HCT116 (cell line): ENCODE results near the gene ARF1. TPM values are rescaled to one million over a fixed set of nuclear protein-coding genes. Genes with fewer than 3 reads are reported as not detected.

Source experiments
- ATAC-seq: fragments of 200-7000 bp; cut with Tn5 transposase; 2 replicates; pipeline ENCODE4 v1.9.1; 2020; ENCODE audit warnings: mild to moderate bottlenecking, moderate library complexity
- BruUV-seq: library from RNA; stranded (reverse); fragments of 400-500 nt; replicated peaks from 2 replicates; lab custom pipeline; 2021; lab: Mats Ljungman, UMichigan
- CTCF ChIA-PET: fragments of 300-600 bp; sonication (Branson Sonifier 250); formaldehyde crosslinking; loops from one replicate; lab custom pipeline; 2021; ENCODE audit warnings: antibody characterized with exemption; lab: Charles Lee
- POLR2A ChIA-PET: fragments of 300-600, 350-600 bp; sonication (Branson Sonifier 250); formaldehyde crosslinking; loops from one replicate; lab custom pipeline; 2021; ENCODE audit warnings: antibody characterized with exemption; lab: Charles Lee
- RAD21 ChIA-PET, 2 experiments: fragments of 300-600 bp; sonication (Branson Sonifier 250); formaldehyde crosslinking; loops; one replicate each; lab custom pipeline; 2023; ENCODE audit warnings: low total read pairs in 2 of 2; ENCODE audit not compliant: uncharacterized antibody in 2 of 2, unreplicated experiment in 2 of 2, low non-redundant PET in 1 of 2; lab: Charles Lee
- DNase-seq: peaks from one replicate; pipeline ENCODE4 v3.0.0-alpha.2; 2010; ENCODE audit warnings: low read depth, low spot score
- H2AFZ ChIP-seq: fragments of 200-600 bp; shearing (Covaris generic), sonication (generic); 2 replicates; pipeline ENCODE4 v1.6.1; 2017; ENCODE audit warnings: low read depth, mixed run types, mixed read lengths, antibody characterized with exemption, low read length; ENCODE audit not compliant: poor library complexity, severe bottlenecking
- H3K27ac ChIP-seq: 2 replicates; pipeline ENCODE4 v1.5.1; 2012; ENCODE audit warnings: low read depth, low read length
- H3K27me3 ChIP-seq: fragments of 200-600 bp; sonication (generic); 2 replicates; pipeline ENCODE4 v1.6.1; 2016; ENCODE audit warnings: mixed run types, low read length, mixed read lengths; ENCODE audit not compliant: insufficient read depth
- H3K36me3 ChIP-seq, 2 experiments: fragments of 200-500 bp in 1 of 2; fragments of 200-600 bp in 1 of 2; sonication (Bioruptor generic) in 1 of 2; sonication (generic) in 1 of 2; 2 replicates each; pipeline versions ENCODE4 v1.5.1 to v1.6.1; 2014 to 2016; ENCODE audit warnings: low read length in 2 of 2, inconsistent platforms in 1 of 2, mixed read lengths in 1 of 2, mixed run types in 1 of 2; ENCODE audit not compliant: insufficient read depth in 2 of 2, control insufficient read depth in 1 of 2
- H3K4me1 ChIP-seq, 2 experiments: fragments of 200-600 bp in 1 of 2; sonication (generic) in 1 of 2; 2 replicates each; pipeline versions ENCODE4 v1.5.1 to v1.6.1; 2012 to 2017; ENCODE audit warnings: low read length in 2 of 2, inconsistent platforms in 1 of 2, mild to moderate bottlenecking in 1 of 2, mixed read lengths in 1 of 2, mixed run types in 1 of 2, moderate library complexity in 1 of 2; ENCODE audit not compliant: insufficient read depth in 2 of 2, control insufficient read depth in 1 of 2
- H3K4me2 ChIP-seq: fragments of 200-600 bp; sonication (generic); 2 replicates; pipeline ENCODE4 v1.6.1; 2017; ENCODE audit warnings: mixed run types, low read length, mixed read lengths
- H3K4me3 ChIP-seq, 2 experiments: fragments of 200-600 bp in 1 of 2; sonication (generic) in 1 of 2; replicated peaks in 1 of 2; 2 replicates each; pipeline ENCODE4 v1.5.1; 2011 to 2016; ENCODE audit warnings: low read length in 2 of 2, control low read depth in 1 of 2, low read depth in 1 of 2, mild to moderate bottlenecking in 1 of 2, mixed read lengths in 1 of 2, mixed run types in 1 of 2
- H3K79me2 ChIP-seq: fragments of 200-600 bp; sonication (generic); 2 replicates; pipeline ENCODE4 v1.6.1; 2017; ENCODE audit warnings: mild to moderate bottlenecking, mixed run types, low read length, moderate library complexity, mixed read lengths; ENCODE audit not compliant: insufficient read depth
- H3K9ac ChIP-seq: fragments of 200-600 bp; sonication (generic); 2 replicates; pipeline ENCODE4 v1.6.1; 2016; ENCODE audit warnings: low read length, mixed read lengths
- H3K9me2 ChIP-seq: fragments of 200-600 bp; sonication (generic), shearing (Covaris generic); 2 replicates; pipeline ENCODE4 v1.6.1; 2017; ENCODE audit warnings: mixed run types, mild to moderate bottlenecking, moderate library complexity; ENCODE audit not compliant: insufficient read depth
- H3K9me3 ChIP-seq, 2 experiments: fragments of 200-500 bp in 1 of 2; fragments of 200-600 bp in 1 of 2; sonication (Bioruptor generic) in 1 of 2; sonication (generic) in 1 of 2; 2 replicates each; pipeline ENCODE4 v1.6.1; 2014 to 2017; ENCODE audit warnings: low read length in 2 of 2, mixed read lengths in 2 of 2, inconsistent platforms in 1 of 2, low read depth in 1 of 2, mild to moderate bottlenecking in 1 of 2, mixed run types in 1 of 2, moderate library complexity in 1 of 2; ENCODE audit not compliant: control insufficient read depth in 1 of 2, insufficient read depth in 1 of 2
- H4K20me1 ChIP-seq: fragments of 200-600 bp; sonication (generic), shearing (Covaris generic); 2 replicates; pipeline ENCODE4 v1.6.1; 2017; ENCODE audit warnings: mixed run types, mild to moderate bottlenecking, moderate library complexity; ENCODE audit not compliant: insufficient read depth
- CBX3 ChIP-seq: IDR thresholded peaks from 2 replicates; pipeline ENCODE4 v1.6.1; 2012; ENCODE audit warnings: low read depth
- ELF1 ChIP-seq: IDR thresholded peaks from 2 replicates; pipeline ENCODE4 v1.6.1; 2012; ENCODE audit warnings: low read depth, borderline replicate concordance
- EZH2 ChIP-seq: fragments of 200-600 bp; sonication (generic); IDR thresholded peaks from 2 replicates; pipeline ENCODE4 v1.6.1; 2017; ENCODE audit warnings: antibody characterized with exemption, mixed run types
- JUND ChIP-seq: IDR thresholded peaks from 2 replicates; pipeline ENCODE4 v1.6.1; 2012
- POLR2A ChIP-seq: IDR thresholded peaks from 2 replicates; pipeline ENCODE4 v1.7.0; 2011; ENCODE audit warnings: borderline replicate concordance; ENCODE audit not compliant: insufficient read depth, insufficient read length; ENCODE audit errors: extremely low read depth
- POLR2AphosphoS5 ChIP-seq: IDR thresholded peaks from 2 replicates; pipeline ENCODE4 v1.6.1; 2011; ENCODE audit warnings: mild to moderate bottlenecking, low read depth, low read length, moderate library complexity
- RAD21 ChIP-seq: IDR thresholded peaks from 2 replicates; pipeline ENCODE4 v1.6.1; 2012; ENCODE audit warnings: low read depth, mild to moderate bottlenecking
- TCF7L2 ChIP-seq: IDR thresholded peaks from 2 replicates; pipeline ENCODE4 v1.7.0; 2011; ENCODE audit warnings: borderline replicate concordance, inconsistent platforms; ENCODE audit not compliant: insufficient read depth, insufficient read length; ENCODE audit errors: extremely low read depth
- intact Hi-C: fragments of 100-400 bp; cut with micrococcal nuclease; formaldehyde crosslinking; loops from 2 replicates; pipeline ENCODE4 v1.10.0; 2022
- total RNA-seq: library from RNA; stranded (reverse); gene quantifications from one replicate; pipeline ENCODE4 v1.2.1, GENCODE V29; 2021; ENCODE audit not compliant: unreplicated experiment
- TF ChIP-seq, protein P1 (sequence below), 3 experiments: fragments of 200-600 bp in 1 of 3; sonication (generic) in 1 of 3; IDR thresholded peaks in 2 of 3; conservative IDR thresholded peaks in 1 of 3; 2 replicates each; pipeline ENCODE4 v1.5.1; 2012 to 2017; ENCODE audit warnings: low read depth in 2 of 3, low read length in 2 of 3, antibody characterized with exemption in 1 of 3, borderline replicate concordance in 1 of 3, control low read depth in 1 of 3, mild to moderate bottlenecking in 1 of 3, mixed read lengths in 1 of 3, mixed run types in 1 of 3, moderate library complexity in 1 of 3; ENCODE audit not compliant: insufficient read depth in 1 of 3

The ARF1 gene
- total RNA-seq, 1 experiment from 2014 or later: 394 TPM

DNA sequence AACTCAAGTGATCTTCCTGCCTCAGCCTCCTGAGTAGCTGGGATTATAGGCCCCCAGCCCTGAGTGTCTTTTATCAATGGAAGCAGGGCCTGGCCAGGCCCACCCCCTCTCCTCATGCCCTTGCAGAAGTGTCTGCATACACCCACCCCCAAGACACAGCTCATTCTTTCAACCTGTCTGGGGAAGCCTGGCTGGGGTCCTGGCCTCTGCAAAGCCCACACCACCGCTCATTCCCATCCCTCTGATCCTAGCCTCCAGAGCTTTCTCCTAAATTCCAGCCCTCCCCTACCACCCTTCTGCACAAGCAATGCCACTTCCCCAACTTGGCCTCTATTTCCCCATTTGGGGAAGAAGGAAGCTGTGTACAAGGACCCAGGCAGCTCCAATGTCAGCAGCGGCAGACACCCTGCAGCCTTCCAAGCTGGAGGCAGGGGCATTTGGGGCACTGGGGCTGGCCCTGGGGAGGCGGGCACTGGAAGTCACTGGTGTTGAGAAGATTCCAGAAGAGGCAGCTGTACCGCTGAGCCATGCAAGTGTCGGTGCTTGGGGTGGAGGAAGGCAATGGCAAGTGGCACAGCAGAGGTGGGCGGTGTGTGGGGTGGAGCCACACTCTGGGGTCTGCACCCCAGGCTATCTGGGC is 33.7 kb upstream of the ARF1 start:
- no peaks in the 10 kb centered on the region for H3K9me2 ChIP-seq
- TF ChIP-seq, protein P1, sequence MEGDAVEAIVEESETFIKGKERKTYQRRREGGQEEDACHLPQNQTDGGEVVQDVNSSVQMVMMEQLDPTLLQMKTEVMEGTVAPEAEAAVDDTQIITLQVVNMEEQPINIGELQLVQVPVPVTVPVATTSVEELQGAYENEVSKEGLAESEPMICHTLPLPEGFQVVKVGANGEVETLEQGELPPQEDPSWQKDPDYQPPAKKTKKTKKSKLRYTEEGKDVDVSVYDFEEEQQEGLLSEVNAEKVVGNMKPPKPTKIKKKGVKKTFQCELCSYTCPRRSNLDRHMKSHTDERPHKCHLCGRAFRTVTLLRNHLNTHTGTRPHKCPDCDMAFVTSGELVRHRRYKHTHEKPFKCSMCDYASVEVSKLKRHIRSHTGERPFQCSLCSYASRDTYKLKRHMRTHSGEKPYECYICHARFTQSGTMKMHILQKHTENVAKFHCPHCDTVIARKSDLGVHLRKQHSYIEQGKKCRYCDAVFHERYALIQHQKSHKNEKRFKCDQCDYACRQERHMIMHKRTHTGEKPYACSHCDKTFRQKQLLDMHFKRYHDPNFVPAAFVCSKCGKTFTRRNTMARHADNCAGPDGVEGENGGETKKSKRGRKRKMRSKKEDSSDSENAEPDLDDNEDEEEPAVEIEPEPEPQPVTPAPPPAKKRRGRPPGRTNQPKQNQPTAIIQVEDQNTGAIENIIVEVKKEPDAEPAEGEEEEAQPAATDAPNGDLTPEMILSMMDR (IDR thresholded peaks at IDR 0.05 in 2 of 3, conservative IDR thresholded peaks at IDR 0.05 in 1 of 3; ENCODE audit: borderline replicate concordance in 1 of 3, insufficient read depth in 1 of 3, low read depth in 2 of 3, low read length in 2 of 3): no peak
- no peak for TF ChIP-seq ELF1
- H3K79me2 ChIP-seq: no peaks in the 10 kb centered on the region
- no peak overlapping the region for H3K27ac ChIP-seq
- DNase-seq: no peak
- POLR2A ChIA-PET: no interaction called here
- BruUV-seq: no TSS peak
- 0 out of 2 replicates have a peak, but pooled peaks cover 5% of the 10 kb centered on the region for H3K27me3 ChIP-seq
- H3K4me1 ChIP-seq: no peaks in the 10 kb centered on the region
- RAD21 ChIA-PET: no interaction called here
- no peaks in the 10 kb centered on the region for H4K20me1 ChIP-seq
- H2AFZ ChIP-seq: no peak overlapping the region
- CTCF ChIA-PET: no interaction called here
- intact Hi-C loops: no loop called here
- H3K4me3 ChIP-seq: no peak overlapping the region
- no peak overlapping the region for H3K9ac ChIP-seq
- H3K4me2 ChIP-seq: no peak overlapping the region
- ATAC-seq: no peak
- no peaks in the 10 kb centered on the region for H3K36me3 ChIP-seq
- H3K9me3 ChIP-seq: no peaks in the 10 kb centered on the region

DNA sequence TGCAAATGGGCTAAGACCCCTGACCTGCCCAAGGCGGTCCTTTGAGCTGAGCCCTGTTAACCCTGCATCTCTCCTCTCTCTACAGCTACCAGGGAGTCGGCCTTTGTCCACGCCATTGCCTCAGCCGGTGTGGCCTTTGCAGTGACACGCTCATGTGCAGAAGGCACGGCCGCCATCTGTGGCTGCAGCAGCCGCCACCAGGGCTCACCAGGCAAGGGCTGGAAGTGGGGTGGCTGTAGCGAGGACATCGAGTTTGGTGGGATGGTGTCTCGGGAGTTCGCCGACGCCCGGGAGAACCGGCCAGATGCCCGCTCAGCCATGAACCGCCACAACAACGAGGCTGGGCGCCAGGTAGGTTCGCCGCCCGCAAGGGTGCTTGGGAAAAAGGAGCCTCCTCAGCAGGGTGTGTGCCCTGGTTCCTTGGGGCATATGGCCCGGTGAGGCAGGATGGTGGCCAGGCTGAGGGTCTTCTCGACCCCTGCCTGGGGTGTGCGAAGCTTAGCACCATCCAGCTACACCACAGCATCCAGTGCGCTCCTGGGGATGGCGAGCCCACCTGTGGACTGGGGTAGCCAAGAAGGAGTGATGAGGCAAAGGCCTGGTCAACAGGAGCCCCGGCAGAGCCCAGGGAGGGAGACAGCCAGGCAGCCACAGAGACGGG is 31.8 kb upstream of the ARF1 start:
- no peaks in the 10 kb centered on the region for H4K20me1 ChIP-seq
- H3K9me2 ChIP-seq: no peaks in the 10 kb centered on the region
- H3K4me1 ChIP-seq: no peaks in the 10 kb centered on the region
- CTCF ChIA-PET: no interaction called here
- H3K27ac ChIP-seq: no peak overlapping the region
- DNase-seq: no peak
- H3K79me2 ChIP-seq: no peaks in the 10 kb centered on the region
- H3K9me3 ChIP-seq: no peaks in the 10 kb centered on the region
- H3K4me2 ChIP-seq: no peak overlapping the region
- H3K4me3 ChIP-seq: no peak overlapping the region
- H3K36me3 ChIP-seq: no peaks in the 10 kb centered on the region
- POLR2A ChIA-PET: no interaction called here
- RAD21 ChIA-PET: no interaction called here
- H2AFZ ChIP-seq: no peak overlapping the region
- TF ChIP-seq JUND: no peak
- TF ChIP-seq RAD21: no peak
- TF ChIP-seq POLR2A: no peak
- TF ChIP-seq CBX3: no peak
- TF ChIP-seq TCF7L2: no peak
- no peak for TF ChIP-seq EZH2
- TF ChIP-seq POLR2AphosphoS5: no peak
- no peak overlapping the region for H3K9ac ChIP-seq
- intact Hi-C loops: no loop called here
- H3K27me3 ChIP-seq: no peaks in the 10 kb centered on the region
- no TSS peak for BruUV-seq
- ATAC-seq: no peak
